Adrenal gland (tissue), 12 donors: ENCODE results near the gene ZNRF3. TPM values are rescaled to one million over a fixed set of nuclear protein-coding genes. Genes with fewer than 3 reads are reported as not detected.
A peak's percentile ranks its signal among the peaks of the same experiment; 100 is the strongest.

Experiments used
- DNase-seq, 7 donors: peaks; one replicate each; pipeline ENCODE4 v3.0.0-alpha.2; 2019 to 2020
- H3K27ac ChIP-seq, 5 donors: fragments of 200-600 bp; sonication (generic) in 4 of 5; 1 replicate in 3 of 5; 2 replicates in 2 of 5; pipeline versions ENCODE4 v1.5.1 to v1.8.0; 2016 to 2020; ENCODE audit warnings: mild to moderate bottlenecking in 1 of 5
- H3K27me3 ChIP-seq: fragments of 200-600 bp; 2 replicates; pipeline ENCODE4 v1.8.0; 2021
- H3K36me3 ChIP-seq, 2 donors: fragments of 200-600 bp; replicated peaks in 1 of 2; 1 replicate in 1 of 2; 2 replicates in 1 of 2; pipeline versions ENCODE4 v1.5.1 to v1.8.0; 2018 to 2022
- H3K4me1 ChIP-seq, 2 donors: fragments of 200-600 bp; replicated peaks in 1 of 2; 1 replicate in 1 of 2; 2 replicates in 1 of 2; pipeline versions ENCODE4 v1.5.1 to v1.8.0; 2018 to 2021
- H3K4me3 ChIP-seq, 4 donors: fragments of 200-600 bp; sonication (generic) in 3 of 4; one replicate each; pipeline ENCODE4 v1.5.1; 2016 to 2018
- H3K9me3 ChIP-seq, 3 donors: fragments of 200-600 bp; sonication (generic) in 1 of 3; replicated peaks in 1 of 3; 1 replicate in 2 of 3; 2 replicates in 1 of 3; pipeline versions ENCODE4 v1.5.1 to v1.8.0; 2016 to 2021
- CTCF ChIP-seq, 6 experiments: fragments of 450-650 bp in 4 of 6; fragments of 200-600 bp in 2 of 6; sonication (generic) in 1 of 6; IDR thresholded peaks; 1 replicate in 5 of 6; 2 replicates in 1 of 6; pipeline versions ENCODE4 v1.5.1 to v1.8.0; 2016 to 2021; ENCODE audit warnings: antibody characterized with exemption in 6 of 6, mild to moderate bottlenecking in 2 of 6, moderate library complexity in 1 of 6
- POLR2A ChIP-seq, 2 donors: fragments of 450-650 bp; IDR thresholded peaks; one replicate each; pipeline ENCODE4 v1.6.1; 2017; ENCODE audit warnings: antibody characterized with exemption in 2 of 2, mild to moderate bottlenecking in 2 of 2, moderate library complexity in 1 of 2
- WGBS, 4 donors: extraction: QIAGEN DNeasy Blood & Tissue Kit in 2 of 4; methylation state at CpG; one replicate each; pipeline versions ENCODE4 v1.1.5 to v1.1.7; 2013 to 2017; 5-methylcytosine and 5-hydroxymethylcytosine counted together
- intact Hi-C, 2 donors: fragments of 100-400 bp; cut with DNase I; formaldehyde crosslinking; loops; one replicate each; pipeline versions ENCODE4 v1.14.1 to v1.15.0; 2022 to 2023
- polyA plus RNA-seq, 3 donors: library from polyadenylated mRNA; stranded (reverse); fragments of 200-250 nt in 2 of 3; fragments of 350-450 nt in 1 of 3; fragmentation: Illumina TruSeq in 1 of 3; extraction: RNeasy Lipid Tissue Mini Kit (QIAGEN cat#74804) in 1 of 3; gene quantifications; one replicate each; pipeline ENCODE4 v1.2.3, GENCODE V29; 2013 to 2014
- total RNA-seq, 9 donors: library from RNA; depleted of rRNA in 4 of 9; stranded (reverse); fragments of >200 nt in 4 of 9; fragments of 120-200 nt in 1 of 9; fragmentation: NEBNext Ultra II Directional in 1 of 9; extraction: Animal tissue kit (Norgen Biotek cat#: 25700) in 1 of 9; gene quantifications; one replicate each; pipeline versions ENCODE4 v1.1.0 to v1.2.4, GENCODE V29; 2013 to 2023
- donor health status: healthy with polysubstance abuse.
- donor health status: Bipolar disorder and iron deficiency.
- donor health status: DM: yes; HTN: yes; CAD: no.
- donor health status: DM: no; HTN: no; CAD: no.
- donor health status: DM: no; HTN: no; CAD: no.
- donor health status: DM: yes; HTN: yes; CAD: no.

ZNRF3 gene
- total and polyA plus RNA-seq, 12 donors, result 3.1 to 40.9 (median 17.0) TPM

- DNase-seq, result no peak
- H3K4me3 ChIP-seq, result no peak overlapping the region
- H3K27ac ChIP-seq, result peak overlapping the region in 2 of 5 donors; percentile 42 to 43
- no peak for TF ChIP-seq CTCF (IDR thresholded peaks at IDR 0.05)
- TF ChIP-seq POLR2A (IDR thresholded peaks at IDR 0.05), result no peak
- intact Hi-C loops, result no loop called here
- H3K4me1 ChIP-seq, result peaks cover 7 to 21% of the 10 kb centered on the region in 2 donors
- WGBS, 4 donors, result 49 to 73% (median 52%) methylated on average over 1 of the region's 1 CpG
- no peaks in the 10 kb centered on the region for H3K27me3 ChIP-seq
- H3K36me3 ChIP-seq, result no peaks in the 10 kb centered on the region
- H3K9me3 ChIP-seq, result no peaks in the 10 kb centered on the region
These were observed 116.7 kb downstream of the ZNRF3 start for GRCh38 chr22:28999919-29000556.

GRCh38 chr22:29000641-29001040 is 117.3 kb downstream of the ZNRF3 start:
- no peak overlapping the region for H3K4me3 ChIP-seq
- TF ChIP-seq POLR2A (IDR thresholded peaks at IDR 0.05), result no peak
- no peaks in the 10 kb centered on the region for H3K9me3 ChIP-seq
- intact Hi-C loops, result no loop called here
- no peaks in the 10 kb centered on the region for H3K36me3 ChIP-seq
- peaks cover 14 to 27% of the 10 kb centered on the region in 2 donors for H3K4me1 ChIP-seq
- 95 to 99% (median 98%) methylated on average over 5 of the region's 5 CpGs for WGBS, 4 donors
- peak overlapping the region in 2 of 5 donors; percentile 36 to 43 for H3K27ac ChIP-seq
- no peaks in the 10 kb centered on the region for H3K27me3 ChIP-seq
- DNase-seq, result no peak

DNA sequence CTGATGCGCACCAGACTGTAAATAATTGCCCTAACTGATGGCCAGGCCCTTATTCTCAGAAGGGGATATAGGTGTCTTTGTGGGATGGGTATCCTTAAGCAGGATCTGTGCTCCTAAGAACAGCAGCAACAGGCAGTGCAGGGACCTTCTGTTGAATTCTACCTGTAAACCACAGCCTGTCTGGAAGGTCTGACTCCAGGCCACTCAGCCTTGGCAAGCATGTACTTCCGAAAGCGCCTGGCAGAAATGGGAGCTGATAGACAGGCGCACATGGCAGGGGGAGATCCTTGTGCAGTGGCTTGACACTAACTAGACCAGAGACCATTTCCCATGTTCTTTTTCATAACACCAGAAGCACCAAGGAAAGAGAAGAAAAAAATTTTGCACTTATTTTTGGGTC is 119.2 kb downstream of the ZNRF3 start:
- Histone ChIP-seq H3K27ac (no peak overlapping the region), H3K4me1 (peaks cover 15 to 34% of the 10 kb centered on the region in 2 donors), H3K36me3 (no peaks in the 10 kb centered on the region), H3K27me3 (no peaks in the 10 kb centered on the region), H3K4me3 (no peak overlapping the region), H3K9me3 (no peaks in the 10 kb centered on the region)
- intact Hi-C loops, result no loop called here
- no peak for DNase-seq
- 59 to 88% (median 74%) methylated on average over 4 of the region's 4 CpGs for WGBS, 4 donors
- TF ChIP-seq CTCF (IDR thresholded peaks at IDR 0.05) (no peak), POLR2A (IDR thresholded peaks at IDR 0.05) (no peak)

DNA sequence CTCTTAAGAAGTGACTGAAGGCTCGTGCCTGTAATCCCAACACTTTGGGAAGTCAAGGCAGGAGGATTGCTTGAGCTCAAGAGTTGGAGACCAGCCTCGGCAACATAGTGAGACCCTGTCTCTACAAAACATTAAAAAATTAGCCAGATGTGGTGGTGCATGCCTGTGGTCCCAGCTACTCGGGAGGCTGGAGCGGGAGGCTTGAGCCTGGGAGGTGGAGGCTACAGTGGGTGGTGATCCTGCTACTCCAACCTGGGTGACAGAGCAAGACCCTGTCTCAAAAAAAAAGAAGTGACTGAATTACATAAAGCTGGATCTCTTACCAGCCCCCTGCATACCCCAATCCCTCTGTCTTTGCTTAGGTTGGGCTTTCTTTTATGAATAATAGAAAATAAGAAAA is 120.2 kb downstream of the ZNRF3 start:
- Histone ChIP-seq H3K4me1 (peaks cover 15 to 37% of the 10 kb centered on the region in 2 donors), H3K27me3 (no peaks in the 10 kb centered on the region), H3K27ac (peak overlapping the region in 1 of 5 donors; percentile 87), H3K9me3 (no peaks in the 10 kb centered on the region), H3K36me3 (no peaks in the 10 kb centered on the region), H3K4me3 (no peak overlapping the region)
- DNase-seq, result no peak
- no peak for TF ChIP-seq CTCF (IDR thresholded peaks at IDR 0.05)
- TF ChIP-seq POLR2A (IDR thresholded peaks at IDR 0.05), result no peak
- intact Hi-C loops, result no loop called here
- WGBS, 4 donors, result 93 to 100% (median 97%) methylated on average over 4 of the region's 4 CpGs
